Activated CD8-positive, alpha-beta memory T cell treated with anti-CD3 and anti-CD28 coated beads, Interleukin-2, amount 10 ng/mL, durations not matched to agents 7 days and 5 days (primary cell): ENCODE data around the gene VSIR. TPM values are rescaled to one million over a fixed set of nuclear protein-coding genes. Genes with fewer than 3 reads are reported as not detected.

ENCODE experiments used
- ATAC-seq: fragments of 150-1000 bp; cut with Tn5 transposase; one replicate; pipeline ENCODE4 v1.10.0; 2021; ENCODE audit warnings: moderate library complexity
- CTCF ChIA-PET: fragments of 350-600 bp; sonication (Branson Sonifier 250); formaldehyde crosslinking; loops from one replicate; lab custom pipeline; 2021; ENCODE audit warnings: antibody characterized with exemption; lab: Charles Lee
- DNase-seq: peaks from one replicate; pipeline ENCODE4 v3.0.0-alpha.2; 2020
- H3K27ac Mint-ChIP-seq: one replicate; pipeline ENCODE4 v1.8.0; 2021; ENCODE audit warnings: mild to moderate bottlenecking, mixed read lengths
- H3K27me3 Mint-ChIP-seq: one replicate; pipeline ENCODE4 v1.8.0; 2021; ENCODE audit warnings: mixed read lengths
- H3K36me3 Mint-ChIP-seq: one replicate; pipeline ENCODE4 v1.8.0; 2021; ENCODE audit warnings: mild to moderate bottlenecking, mixed read lengths
- H3K4me1 Mint-ChIP-seq: one replicate; pipeline ENCODE4 v1.8.0; 2021; ENCODE audit warnings: mixed read lengths
- H3K4me3 Mint-ChIP-seq: one replicate; pipeline ENCODE4 v1.8.0; 2021; ENCODE audit warnings: mild to moderate bottlenecking, moderate library complexity, mixed read lengths
- H3K9me3 Mint-ChIP-seq: one replicate; pipeline ENCODE4 v1.8.0; 2022; ENCODE audit warnings: low read depth, mixed read lengths
- total RNA-seq, 2 experiments: library from RNA; stranded (reverse); gene quantifications; one replicate each; pipeline ENCODE4 v1.2.3, GENCODE V29; 2021

VSIR gene
- total RNA-seq, 2 experiments from 2014 or later = 37.8 to 68.4 TPM

DNA sequence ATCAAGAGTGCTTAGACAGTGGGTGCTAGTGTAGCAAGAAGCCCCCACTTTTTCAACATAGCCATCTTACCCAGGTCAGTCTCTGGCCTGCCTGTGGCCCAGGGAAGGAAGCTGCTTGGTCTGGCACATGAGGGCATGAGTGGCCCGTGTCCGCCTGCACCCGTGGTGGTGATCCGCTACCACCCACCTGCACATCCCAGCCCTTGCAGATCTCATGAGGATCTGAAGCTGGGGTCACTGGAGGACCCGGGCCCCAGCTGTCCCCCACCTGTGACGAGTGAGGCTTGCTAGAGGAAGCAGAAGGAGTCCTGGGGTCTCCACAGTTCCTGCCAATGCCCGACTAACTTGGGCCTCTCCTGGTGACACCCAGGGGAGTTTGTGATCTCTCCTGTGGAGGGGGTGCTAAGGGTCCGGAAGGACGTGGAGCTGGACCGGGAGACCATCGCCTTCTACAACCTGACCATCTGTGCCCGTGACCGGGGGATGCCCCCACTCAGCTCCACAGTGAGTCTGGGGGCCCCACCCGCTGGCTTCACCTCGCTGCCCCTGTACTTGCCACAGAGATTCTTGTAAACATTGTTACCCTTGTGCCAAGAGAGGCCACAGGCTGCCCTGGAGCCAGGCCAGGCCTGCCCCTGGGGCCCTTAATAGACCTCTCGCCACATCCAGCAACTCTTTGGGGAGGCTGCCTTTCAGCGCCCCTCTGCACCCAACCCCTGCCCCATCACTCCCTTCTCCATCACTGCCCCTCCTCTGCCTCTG lies 10.8 kb upstream of the VSIR start:
- no peaks in the 10 kb centered on the region for H3K36me3 Mint-ChIP-seq
- CTCF ChIA-PET = interaction anchor here (1.1 to 1.2 kb wide), 2 partner anchors 91 to 243 kb away, joined by 3 read pairs; no protein-coding TSS in a partner anchor
- no peaks in the 10 kb centered on the region for H3K9me3 Mint-ChIP-seq
- no peak overlapping the region for H3K4me3 Mint-ChIP-seq
- DNase-seq (no peak), ATAC-seq (no peak)
- H3K4me1 Mint-ChIP-seq = peaks cover 8% of the 10 kb centered on the region
- H3K27ac Mint-ChIP-seq = no peak overlapping the region
- no peaks in the 10 kb centered on the region for H3K27me3 Mint-ChIP-seq

DNA sequence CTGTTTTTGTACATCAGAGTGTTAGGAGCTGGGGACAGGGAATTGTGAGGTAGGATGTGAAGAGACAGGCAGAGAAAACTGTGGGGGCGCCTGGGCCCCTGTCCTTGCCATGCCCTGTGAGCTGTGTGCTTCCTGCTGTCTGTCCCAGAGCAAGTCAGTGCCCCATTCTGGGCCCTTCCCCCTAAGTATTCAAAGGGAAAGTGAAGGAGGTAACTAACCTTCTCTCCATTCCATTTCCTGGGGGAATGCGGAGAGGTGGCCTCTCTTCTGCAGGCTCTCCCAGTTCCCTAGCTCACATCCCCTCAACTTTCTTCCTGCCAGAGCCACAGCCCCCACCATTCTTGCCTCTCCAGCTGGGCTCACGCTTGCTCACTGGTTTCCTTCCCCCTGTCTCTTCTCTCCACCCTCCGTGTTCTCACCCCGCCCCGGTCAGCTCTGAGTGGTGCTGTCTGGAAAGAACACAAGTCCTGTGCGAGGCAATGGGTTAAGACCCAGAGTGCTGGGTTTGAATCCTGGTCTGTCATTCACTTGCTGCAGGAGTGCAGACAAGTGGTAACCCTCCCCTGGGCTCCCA lies 9.7 kb upstream of the VSIR start:
- Mint-ChIP-seq H3K4me3 (no peak overlapping the region), H3K27ac (no peak overlapping the region), H3K4me1 (peaks cover 13% of the 10 kb centered on the region), H3K27me3 (no peaks in the 10 kb centered on the region), H3K9me3 (no peaks in the 10 kb centered on the region), H3K36me3 (no peaks in the 10 kb centered on the region)
- DNase-seq (no peak), ATAC-seq (no peak)
- CTCF ChIA-PET = interaction anchor here (1.1 to 2.8 kb wide), 2 partner anchors 10 to 90 kb away, joined by 3 to 11 read pairs; partner anchors contain the start of gene VSIR

DNA sequence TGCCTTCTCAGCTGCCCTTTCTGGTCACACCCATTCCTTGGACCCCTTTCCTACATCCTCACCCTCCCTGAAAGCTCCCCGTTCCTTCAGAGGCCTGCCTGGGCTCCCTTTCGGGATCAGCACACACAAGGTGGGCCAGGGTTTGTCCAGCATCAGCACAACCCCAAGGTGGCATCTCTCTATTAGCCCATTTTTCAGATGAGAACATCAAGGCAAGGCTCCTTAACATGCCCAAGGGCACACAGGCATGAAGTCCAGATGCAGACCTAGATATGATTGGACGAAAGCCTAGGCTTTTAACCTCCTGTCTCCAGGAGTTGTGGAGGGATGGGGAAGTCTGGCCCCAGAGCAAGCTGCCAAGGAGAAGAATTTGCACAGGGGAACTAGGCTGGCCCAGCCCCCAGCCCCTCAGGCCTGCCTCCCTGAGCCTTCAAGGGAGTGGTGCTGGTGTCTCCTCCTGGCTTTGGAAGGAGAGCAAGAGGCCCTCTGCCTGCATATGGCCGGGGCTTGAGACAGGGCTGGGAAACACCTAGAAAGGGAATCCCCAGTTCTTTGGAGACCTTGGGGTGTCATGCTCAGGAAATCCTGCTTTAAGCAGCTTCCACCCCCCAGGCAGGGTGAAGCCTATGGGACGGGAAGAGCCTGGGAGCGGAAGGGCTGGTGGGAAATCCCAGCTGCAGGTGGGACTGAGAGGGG lies 9.0 kb upstream of the VSIR start:
- DNase-seq (no peak), ATAC-seq (no peak)
- H3K4me1 Mint-ChIP-seq = peaks cover 13% of the 10 kb centered on the region
- H3K27ac Mint-ChIP-seq = no peak overlapping the region
- H3K4me3 Mint-ChIP-seq = no peak overlapping the region
- no peaks in the 10 kb centered on the region for H3K27me3 Mint-ChIP-seq
- H3K36me3 Mint-ChIP-seq = no peaks in the 10 kb centered on the region
- H3K9me3 Mint-ChIP-seq = peaks cover 3% of the 10 kb centered on the region
- CTCF ChIA-PET = interaction anchor here (1.6 to 2.8 kb wide), 2 partner anchors 9 to 85 kb away, joined by 4 to 11 read pairs; partner anchors contain the start of gene VSIR

DNA sequence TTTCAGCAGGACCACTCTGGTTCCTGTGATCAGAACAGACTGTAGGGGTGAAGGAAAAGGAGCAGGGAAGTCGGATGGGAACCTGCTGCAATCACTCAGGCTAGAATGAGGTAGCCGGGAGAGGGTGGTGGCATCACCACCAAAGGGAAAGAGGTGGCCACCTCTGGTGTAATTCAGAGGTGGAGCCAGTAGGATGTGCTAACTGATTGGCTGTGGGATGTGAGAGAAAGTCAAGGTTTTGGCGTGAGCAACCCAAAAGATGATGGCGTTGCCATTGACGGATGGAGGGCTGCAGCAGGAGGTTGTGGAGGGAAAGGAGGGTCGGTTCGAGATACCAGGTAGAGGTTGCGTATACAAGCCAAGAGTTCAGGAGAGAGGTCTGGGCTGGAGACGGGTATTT lies 7.4 kb upstream of the VSIR start:
- ATAC-seq (no peak), DNase-seq (no peak)
- Mint-ChIP-seq H3K36me3 (no peaks in the 10 kb centered on the region), H3K4me3 (no peak overlapping the region), H3K27ac (no peak overlapping the region), H3K27me3 (no peaks in the 10 kb centered on the region), H3K9me3 (peaks cover 3% of the 10 kb centered on the region), H3K4me1 (peaks cover 25% of the 10 kb centered on the region)
- CTCF ChIA-PET = interaction anchor here (1.6 to 2.8 kb wide), 2 partner anchors 8 to 83 kb away, joined by 4 to 11 read pairs; partner anchors contain the start of gene VSIR

DNA sequence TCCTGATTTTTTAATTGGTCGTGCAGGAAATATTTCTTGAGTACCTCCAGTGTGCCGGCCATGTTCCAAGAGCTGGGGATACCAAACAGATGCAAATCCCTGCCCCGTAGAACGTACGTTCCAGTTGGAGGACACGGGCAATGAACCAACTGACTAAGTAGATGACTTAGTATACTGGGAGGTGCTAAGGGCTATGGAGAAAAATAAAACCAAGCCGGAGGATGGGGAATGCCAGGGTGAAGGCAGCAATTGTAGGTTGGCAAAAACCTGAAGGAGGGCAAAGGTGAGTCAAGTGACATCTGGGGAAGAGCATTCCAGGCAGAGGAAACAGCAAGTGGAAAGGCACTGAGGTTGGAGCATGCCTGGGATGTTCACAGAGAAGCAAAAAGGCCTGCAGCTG lies 6.8 kb upstream of the VSIR start:
- CTCF ChIA-PET = no interaction called here
- no peaks in the 10 kb centered on the region for H3K27me3 Mint-ChIP-seq

DNA sequence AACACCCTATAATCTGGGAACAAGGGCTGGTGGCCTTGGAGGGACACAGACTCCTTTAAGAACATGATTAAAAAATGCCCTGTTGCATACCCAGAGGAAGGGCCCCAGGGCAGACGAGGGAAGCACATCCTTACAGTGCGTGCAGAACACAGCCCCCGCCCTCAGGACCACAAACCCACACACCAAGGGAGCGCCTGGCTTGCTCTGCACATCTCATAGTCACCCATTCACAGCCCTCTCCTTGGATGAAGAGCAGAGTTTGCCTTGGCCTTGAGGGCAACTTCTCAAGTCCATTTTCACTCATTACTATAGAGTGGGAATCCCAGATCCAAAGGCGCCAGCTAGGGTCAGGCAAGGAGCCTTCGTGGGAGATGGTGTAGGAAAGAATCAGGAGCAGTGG lies 6.3 kb upstream of the VSIR start:
- Mint-ChIP-seq H3K27me3 (no peaks in the 10 kb centered on the region), H3K36me3 (no peaks in the 10 kb centered on the region), H3K4me3 (no peak overlapping the region), H3K9me3 (peaks cover 3% of the 10 kb centered on the region), H3K4me1 (peaks cover 35% of the 10 kb centered on the region), H3K27ac (no peak overlapping the region)
- CTCF ChIA-PET = interaction anchor here (1.3 to 8.5 kb wide), 2 partner anchors 73 to 82 kb away, joined by 5 to 61 read pairs; no protein-coding TSS in a partner anchor
- ATAC-seq (peak; percentile 38), DNase-seq (no peak)

More for the DNA sequence above, 6.8 kb upstream of the VSIR start:
- Mint-ChIP-seq H3K36me3 (no peaks in the 10 kb centered on the region), H3K27ac (no peak overlapping the region), H3K9me3 (peaks cover 3% of the 10 kb centered on the region), H3K4me3 (no peak overlapping the region), H3K4me1 (peaks cover 31% of the 10 kb centered on the region)
- ATAC-seq (no peak), DNase-seq (no peak)

DNA sequence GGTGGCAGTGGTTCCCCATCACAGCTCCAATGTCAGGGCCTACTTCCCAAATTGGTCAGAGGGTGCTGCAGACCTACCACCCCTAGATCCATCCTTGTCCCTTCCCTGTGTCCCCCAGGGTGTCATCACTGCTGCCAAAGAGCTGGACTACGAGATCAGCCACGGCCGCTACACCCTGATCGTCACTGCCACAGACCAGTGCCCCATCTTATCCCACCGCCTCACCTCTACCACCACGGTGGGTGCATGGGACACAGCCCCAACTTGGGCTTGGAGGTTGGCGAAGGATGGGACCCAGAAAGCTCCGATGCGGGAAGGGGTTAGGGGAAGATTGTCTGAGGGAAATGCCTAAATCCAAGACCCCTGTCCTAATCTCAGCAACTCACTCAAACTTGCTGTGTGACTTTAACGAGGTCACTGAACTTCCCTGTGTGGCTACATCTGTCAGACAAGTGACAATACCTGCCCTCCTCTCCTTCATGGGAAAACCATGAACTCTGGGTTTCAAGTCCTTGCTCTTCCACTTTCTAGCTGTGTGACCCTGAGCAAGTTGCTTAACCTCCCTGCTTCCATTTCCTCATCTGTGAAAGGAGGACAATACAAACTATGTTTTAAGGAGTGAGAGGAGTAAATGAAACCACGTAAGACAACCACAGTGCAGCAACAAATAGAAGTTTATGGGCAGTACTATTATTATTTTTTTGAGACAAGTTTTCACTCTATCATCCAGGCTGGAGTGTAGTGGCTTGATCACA lies 4.9 kb upstream of the VSIR start:
- CTCF ChIA-PET = interaction anchor here (1.0 to 8.5 kb wide), 3 partner anchors 72 to 118 kb away, joined by 3 to 61 read pairs (median 5); no protein-coding TSS in a partner anchor
- no peak for DNase-seq
- peaks cover 3% of the 10 kb centered on the region for H3K9me3 Mint-ChIP-seq
- H3K27ac Mint-ChIP-seq = no peak overlapping the region
- H3K4me3 Mint-ChIP-seq = no peak overlapping the region
- no peak for ATAC-seq
- H3K27me3 Mint-ChIP-seq = no peaks in the 10 kb centered on the region
- H3K36me3 Mint-ChIP-seq = no peaks in the 10 kb centered on the region
- peaks cover 46% of the 10 kb centered on the region for H3K4me1 Mint-ChIP-seq

DNA sequence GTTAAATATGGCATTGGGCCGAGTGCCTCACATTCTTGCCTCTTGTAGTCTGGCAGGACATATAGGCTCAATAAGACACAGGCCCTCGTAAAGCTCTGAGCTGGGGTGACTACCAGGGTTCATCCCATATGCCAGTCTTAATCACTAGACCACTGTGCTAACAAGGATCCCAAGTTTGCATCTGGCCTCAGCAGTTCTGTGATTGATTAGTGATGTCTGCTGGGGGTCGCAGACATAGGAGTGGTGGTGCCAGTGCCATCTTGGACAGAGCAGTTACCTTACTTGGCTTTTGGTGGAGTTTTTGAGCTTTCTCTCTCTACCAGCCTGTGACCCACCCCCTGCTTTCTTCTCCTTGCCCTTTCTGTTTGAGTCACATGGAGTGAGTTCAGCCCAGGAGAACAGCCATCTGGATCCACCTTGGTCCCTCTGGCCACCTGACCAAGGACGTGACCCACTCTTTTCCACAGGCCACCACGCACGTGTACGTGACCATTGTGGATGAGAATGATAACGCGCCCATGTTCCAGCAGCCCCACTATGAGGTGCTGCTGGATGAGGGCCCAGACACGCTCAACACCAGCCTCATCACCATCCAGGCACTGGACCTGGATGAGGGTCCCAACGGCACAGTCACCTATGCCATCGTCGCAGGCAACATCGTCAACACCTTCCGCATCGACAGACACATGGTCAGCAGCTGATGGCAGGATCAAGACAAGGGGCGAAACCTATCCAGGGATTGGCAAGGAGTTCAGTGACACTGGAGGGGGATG lies 4.1 kb upstream of the VSIR start:
- Mint-ChIP-seq H3K27me3 (no peaks in the 10 kb centered on the region), H3K27ac (peak overlapping the region; percentile 37), H3K36me3 (no peaks in the 10 kb centered on the region), H3K4me1 (peaks cover 47% of the 10 kb centered on the region), H3K9me3 (peaks cover 3% of the 10 kb centered on the region), H3K4me3 (no peak overlapping the region)
- CTCF ChIA-PET = interaction anchor here (1.5 to 10.9 kb wide), 6 partner anchors 11 to 119 kb away, joined by 4 to 149 read pairs (median 27); no protein-coding TSS in a partner anchor
- DNase-seq (no peak), ATAC-seq (no peak)

DNA sequence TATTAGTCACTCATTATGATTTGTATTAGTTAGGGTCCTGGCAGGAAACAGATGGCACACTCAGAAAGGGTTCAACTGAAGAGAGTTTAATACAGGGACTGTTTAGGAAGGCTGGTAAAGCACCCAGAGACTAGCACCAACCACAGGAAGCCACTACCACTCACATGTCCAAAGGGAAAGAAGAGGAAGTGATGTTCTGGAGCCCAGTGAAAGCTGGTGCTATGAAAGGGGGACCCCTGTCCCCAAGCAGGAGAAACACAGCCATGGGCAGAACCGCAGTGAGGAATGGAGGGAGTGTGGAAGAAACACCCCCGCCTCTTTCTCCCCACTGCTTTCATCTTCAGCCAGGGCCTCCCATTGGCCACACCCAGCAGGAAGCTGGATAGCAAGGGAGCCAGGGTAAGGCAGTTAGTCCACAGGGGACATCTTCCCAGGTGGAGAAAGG lies 3.2 kb upstream of the VSIR start:
- CTCF ChIA-PET = interaction anchor here (1.5 to 10.9 kb wide), 6 partner anchors 10 to 120 kb away, joined by 4 to 149 read pairs (median 27); no protein-coding TSS in a partner anchor
- peaks cover 3% of the 10 kb centered on the region for H3K9me3 Mint-ChIP-seq
- H3K27me3 Mint-ChIP-seq = no peaks in the 10 kb centered on the region
- H3K27ac Mint-ChIP-seq = no peak overlapping the region
- ATAC-seq = no peak
- DNase-seq = no peak
- H3K4me1 Mint-ChIP-seq = peaks cover 56% of the 10 kb centered on the region
- no peaks in the 10 kb centered on the region for H3K36me3 Mint-ChIP-seq
- no peak overlapping the region for H3K4me3 Mint-ChIP-seq

DNA sequence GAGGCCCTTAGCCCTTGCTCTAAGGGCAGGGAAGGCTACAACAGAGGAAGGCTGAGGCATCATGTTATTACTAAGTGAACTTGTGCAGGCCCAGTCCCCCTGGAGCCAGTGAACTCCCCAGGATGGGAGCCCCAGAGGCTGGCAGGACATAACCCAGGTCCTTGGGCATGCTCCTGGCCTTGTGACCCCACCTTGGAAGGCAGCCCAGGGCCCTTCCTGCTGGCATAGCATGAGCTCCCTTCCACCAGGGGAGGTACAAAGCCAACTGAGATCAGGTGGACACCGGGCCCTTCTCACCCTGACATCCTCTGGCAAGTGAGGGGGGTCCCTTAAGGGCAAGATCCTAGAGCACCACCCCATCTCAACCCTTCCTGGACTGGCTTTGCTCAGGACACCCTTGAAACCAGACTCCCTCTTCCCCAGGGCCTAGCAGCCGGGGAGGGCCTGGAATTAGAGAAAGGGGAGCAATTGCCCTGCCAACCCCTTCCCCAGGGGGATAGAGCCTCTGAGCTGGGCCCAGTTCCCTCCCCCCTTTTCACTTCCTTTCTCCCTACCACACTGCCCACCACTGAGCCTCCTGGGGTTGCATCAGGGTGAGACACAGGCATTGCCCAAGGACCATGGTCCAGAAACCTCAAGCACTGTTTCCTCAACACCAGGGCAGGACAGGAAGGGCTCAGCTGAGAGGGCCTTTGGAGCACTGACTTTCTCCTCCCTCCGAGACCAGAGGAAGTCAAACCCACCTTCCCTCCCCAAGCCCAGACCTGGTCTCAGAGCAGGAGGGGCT lies 1.8 kb upstream of the VSIR start:
- DNase-seq (no peak), ATAC-seq (no peak)
- peaks cover under 1% of the 10 kb centered on the region for H3K36me3 Mint-ChIP-seq
- peaks cover 66% of the 10 kb centered on the region for H3K4me1 Mint-ChIP-seq
- peak overlapping the region; percentile 58 for H3K27ac Mint-ChIP-seq
- H3K27me3 Mint-ChIP-seq = no peaks in the 10 kb centered on the region
- no peak overlapping the region for H3K4me3 Mint-ChIP-seq
- CTCF ChIA-PET = interaction anchor here (1.0 to 10.9 kb wide), 10 partner anchors 11 to 205 kb away, joined by 3 to 149 read pairs (median 30); partner anchors contain the start of gene C10orf105
- peaks cover 3% of the 10 kb centered on the region for H3K9me3 Mint-ChIP-seq

DNA sequence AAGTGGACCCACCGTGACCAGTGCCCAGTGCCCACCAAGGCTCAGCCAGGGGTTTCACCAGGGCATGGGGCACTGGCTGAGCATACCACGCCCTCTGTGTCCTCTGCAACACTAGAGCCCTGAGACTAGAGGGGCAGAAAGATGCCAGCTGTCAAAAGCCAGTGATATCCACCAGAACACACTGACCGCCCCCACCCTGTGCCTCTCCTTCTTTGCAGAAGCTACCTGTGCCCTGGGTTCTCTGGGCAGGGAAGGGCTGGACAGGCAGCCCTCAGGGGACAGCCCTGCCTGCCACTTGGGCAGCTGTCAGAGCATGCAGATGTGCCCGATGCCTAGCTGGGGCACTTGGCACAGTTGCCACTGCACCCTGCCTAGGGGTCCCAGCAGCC lies 494 bp downstream of the VSIR start:
- H3K4me3 Mint-ChIP-seq = peak overlapping the region; percentile 84
- peaks cover 15% of the 10 kb centered on the region for H3K36me3 Mint-ChIP-seq
- ATAC-seq (no peak), DNase-seq (no peak)
- H3K27me3 Mint-ChIP-seq = no peaks in the 10 kb centered on the region
- peaks cover 75% of the 10 kb centered on the region for H3K4me1 Mint-ChIP-seq
- peaks cover 3% of the 10 kb centered on the region for H3K9me3 Mint-ChIP-seq
- CTCF ChIA-PET = interaction anchor here (0.8 to 10.9 kb wide), 31 partner anchors 9 to 562 kb away, joined by 3 to 149 read pairs (median 9); partner anchors contain the start of genes C10orf105 and PSAP
- peak overlapping the region; percentile 90 for H3K27ac Mint-ChIP-seq
